HG03280 (cell line): ENCODE results near the gene RASL12.
"Not testable (repeated sequence)": the region's sequence is repeated elsewhere in the genome, so short reads cannot be mapped to it uniquely, and the experiment has no call there.

ENCODE experiments used
- ATAC-seq: cut with Tn5 transposase; IDR thresholded peaks from one replicate; pipeline ENCODE4 v1.9.1; 2021; ENCODE audit warnings: mild to moderate bottlenecking, moderate library complexity; ENCODE audit not compliant: unreplicated experiment

RASL12 gene

DNA sequence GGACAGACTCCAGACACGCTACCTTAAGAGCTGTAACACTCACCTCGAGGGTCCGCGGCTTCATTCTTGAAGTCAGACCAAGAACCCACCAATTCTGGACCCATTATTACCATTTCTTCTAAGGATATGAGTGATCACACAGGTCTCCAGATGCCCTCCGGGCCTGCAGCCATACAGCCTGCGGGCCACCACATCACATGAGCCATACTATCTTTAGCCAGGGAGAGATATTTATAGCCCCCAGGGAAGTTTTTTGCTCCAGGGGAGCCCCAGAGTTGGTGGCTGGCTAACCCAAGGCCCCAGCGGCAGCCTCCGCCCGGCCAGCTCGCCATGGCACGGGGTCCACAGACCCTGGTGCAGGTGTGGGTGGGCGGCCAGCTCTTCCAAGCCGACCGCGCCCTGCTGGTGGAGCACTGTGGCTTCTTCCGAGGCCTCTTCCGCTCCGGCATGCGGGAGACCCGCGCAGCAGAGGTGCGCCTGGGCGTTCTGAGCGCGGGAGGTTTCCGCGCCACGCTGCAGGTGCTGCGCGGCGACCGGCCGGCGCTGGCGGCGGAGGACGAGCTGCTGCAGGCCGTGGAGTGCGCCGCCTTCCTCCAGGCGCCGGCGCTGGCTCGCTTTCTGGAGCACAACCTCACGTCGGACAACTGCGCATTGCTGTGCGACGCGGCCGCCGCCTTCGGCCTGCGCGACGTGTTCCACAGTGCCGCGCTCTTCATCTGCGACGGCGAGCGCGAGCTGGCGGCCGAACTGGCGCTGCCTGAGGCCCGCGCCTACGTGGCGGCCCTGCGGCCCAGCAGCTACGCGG lies 8.9 kb upstream of the RASL12 start, which contains the start of gene KBTBD13:
Gene KBTBD13, plus strand, starts transcription at position 261 of the 805 bp plus-strand sequence. Its CDS starts 70 bp downstream, at position 331.
- no peak for ATAC-seq

DNA sequence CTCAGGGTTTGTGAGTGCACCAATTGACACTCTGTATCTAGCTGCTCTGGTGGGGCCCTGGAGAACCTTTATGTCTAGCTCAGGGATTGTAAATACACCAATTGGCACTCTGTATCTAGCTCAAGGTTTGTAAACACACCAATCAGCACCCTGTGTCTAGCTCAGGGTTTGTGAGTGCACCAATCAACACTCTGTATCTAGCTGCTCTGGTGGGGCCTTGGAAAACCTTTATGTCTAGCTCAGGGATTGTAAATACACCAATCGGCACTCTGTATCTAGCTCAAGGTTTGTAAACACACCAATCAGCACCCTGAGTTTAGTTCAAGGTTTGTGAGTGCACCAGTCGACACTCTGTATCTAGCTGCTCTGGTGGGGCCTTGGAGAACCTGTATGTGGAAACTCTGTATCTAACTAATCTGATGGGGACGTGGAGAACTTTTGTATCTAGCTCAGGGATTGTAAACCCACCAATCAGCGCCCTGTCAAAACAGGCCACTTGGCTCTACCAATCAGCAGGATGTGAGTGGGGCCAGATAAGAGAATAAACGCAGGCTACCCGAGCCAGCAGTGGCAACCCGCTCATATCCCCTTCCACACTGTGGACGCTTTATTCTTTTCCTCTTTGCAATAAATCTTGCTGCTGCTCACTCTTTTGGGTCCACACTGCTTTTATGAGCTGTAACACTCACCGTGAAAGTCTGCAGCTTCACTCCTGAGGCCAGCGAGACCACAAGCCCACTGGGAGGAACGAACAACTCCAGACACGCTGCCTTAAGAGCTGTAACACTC lies 8.0 kb upstream of the RASL12 start:
- not testable (repeated sequence) for ATAC-seq

DNA sequence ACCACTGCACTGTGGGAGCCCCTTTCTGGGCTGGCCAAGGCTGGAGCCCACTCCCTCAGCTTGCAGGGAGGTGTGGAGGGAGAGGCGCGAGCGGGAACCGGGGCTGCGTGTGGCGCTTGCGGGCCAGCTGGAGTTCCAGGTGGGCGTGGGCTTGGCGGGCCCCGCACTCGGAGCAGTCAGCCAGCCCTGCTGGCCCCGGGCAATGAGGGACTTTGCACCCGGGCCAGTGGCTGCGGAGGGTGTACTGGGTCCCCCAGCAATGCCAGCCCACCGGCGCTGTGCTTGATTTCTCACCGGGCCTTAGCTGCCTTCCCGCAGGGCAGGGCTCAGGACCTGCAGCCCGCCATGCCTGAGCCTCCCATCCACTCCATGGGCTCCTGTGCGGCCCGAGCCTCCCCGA lies 7.2 kb upstream of the RASL12 start:
- ATAC-seq, result not testable (repeated sequence)

DNA sequence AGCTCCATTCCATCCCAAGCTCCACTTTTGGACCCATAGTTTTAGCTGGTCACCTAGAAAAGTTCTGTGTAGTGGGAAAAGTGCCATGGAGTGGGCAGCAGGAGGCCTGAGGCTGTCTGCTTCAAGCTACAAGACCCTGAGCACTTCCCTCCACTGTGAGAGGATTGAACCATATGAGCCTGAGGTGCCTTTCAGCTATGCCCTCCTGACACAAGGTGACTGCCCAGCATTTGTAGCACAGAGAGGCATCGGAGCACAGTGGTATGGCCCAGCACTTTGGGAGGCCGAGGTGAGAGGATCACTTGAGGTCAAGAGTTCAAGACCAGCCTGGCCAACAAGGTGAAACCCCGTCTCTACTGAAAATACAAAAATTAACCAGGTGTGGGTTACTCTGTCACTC lies 4.8 kb upstream of the RASL12 start:
- no peak for ATAC-seq

DNA sequence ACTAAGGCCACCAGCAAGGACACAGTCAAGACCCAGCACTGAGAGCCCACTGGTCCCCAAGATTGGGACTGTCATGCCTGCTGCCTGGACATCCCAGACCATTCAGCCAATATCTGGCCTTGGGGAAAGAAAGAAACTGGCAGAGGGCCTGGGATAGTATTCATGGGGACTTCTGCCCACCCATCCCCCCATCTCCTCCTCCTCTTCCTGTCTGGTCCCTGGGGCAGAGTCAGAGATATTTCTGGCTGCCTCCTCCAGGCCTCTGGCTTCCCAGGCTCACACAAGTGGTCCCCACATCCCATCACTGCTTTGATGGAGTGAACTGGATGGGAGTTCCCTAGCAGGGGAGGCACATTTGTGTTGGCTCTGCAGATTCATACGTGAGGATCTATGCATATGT lies 4.2 kb upstream of the RASL12 start:
- ATAC-seq, result no peak

DNA sequence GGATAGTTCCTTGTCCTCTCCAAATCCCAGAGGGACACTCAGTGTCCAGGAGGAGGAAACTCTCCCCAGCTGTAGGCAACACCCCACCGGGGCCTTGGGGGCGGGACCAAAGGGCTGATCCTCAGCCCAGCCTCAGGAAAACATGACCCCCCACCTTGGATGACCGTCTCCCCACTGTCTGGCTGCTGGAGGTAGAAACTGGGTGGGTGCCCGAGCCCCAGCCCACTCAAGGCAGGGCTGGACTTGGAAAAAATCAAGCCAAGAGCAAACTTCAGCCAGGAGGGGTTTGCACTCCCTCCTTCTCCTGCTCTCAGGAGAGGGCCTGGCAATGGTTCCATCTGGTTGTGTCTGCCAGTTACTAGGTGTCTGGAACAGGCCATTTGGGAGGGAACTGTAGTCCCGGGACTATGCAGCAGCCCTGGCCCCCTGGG lies 3.6 kb upstream of the RASL12 start:
- ATAC-seq, result no peak

DNA sequence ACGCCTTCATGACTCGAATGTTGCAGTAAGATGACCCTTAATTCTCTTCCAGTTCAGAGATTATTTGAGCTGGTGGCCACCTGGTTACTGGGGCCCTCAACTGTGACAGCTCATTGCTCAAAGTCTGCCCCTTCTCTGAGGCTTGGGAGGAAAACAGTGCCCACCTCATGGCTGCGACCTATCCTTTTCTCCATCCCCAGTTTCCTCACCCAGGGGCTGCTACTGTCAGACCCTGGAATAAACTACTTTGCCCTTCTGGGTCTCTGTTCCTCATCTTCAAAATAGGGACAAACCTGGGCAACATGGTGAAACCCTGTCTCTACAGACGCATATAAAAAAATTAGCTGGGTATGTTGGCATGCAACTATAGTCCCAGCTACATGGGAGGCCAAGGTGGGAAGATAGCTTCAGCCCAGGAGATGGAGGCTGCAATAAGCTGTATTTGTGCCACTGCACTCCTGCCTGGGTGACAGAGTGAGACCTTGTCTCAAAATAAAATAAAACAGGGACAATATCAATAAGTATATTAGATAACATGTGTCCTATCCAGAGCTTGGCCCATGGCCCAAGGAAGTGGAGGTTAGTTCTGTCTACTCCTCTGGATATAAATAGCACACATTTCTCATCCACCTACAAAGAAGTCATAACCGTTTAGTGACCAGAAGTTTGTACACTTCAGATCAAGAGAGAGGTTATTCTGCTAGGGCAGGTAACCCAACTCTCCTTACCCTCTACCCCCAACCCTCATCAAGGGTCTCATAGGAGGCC lies 2.2 kb upstream of the RASL12 start:
- ATAC-seq, result no peak

DNA sequence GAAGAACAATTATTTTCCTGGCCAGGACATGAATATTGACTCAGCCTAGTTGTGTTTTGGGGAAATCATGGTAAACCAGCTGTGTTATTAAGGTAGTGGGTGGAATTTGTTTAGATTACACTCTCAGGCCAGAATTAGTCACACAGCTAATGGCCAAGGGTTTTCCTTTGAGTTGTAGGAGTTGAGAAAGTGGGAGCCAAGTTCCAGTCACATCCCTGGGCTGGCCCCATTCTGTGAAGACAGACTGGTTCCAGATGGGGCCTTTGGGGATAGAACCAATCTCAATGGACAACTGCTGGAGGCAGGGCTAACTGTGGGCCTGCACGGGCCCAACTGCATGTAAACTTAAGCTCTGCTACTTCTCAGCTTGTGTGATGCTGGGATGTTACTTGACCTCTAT lies 1.4 kb upstream of the RASL12 start:
- no peak for ATAC-seq

DNA sequence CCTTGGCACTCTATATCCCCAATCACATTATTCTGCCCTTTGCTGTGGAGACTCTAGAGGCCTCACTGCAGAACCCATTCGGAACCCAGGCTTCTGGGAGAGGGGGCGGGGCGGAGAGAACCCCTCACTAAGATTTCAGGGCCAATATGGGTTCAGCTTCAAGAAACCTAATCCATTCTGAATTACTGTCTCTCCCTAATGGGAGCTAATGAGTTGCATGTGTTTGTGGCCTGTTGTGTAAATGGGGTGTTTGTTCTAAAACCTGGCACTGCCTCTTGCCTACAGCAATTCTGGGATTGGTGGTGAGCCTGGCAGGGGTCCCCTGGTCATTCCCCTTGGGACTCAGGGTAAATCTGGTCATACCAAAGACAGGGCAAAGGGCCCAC lies 605 bp upstream of the RASL12 start:
- ATAC-seq, result no peak

DNA sequence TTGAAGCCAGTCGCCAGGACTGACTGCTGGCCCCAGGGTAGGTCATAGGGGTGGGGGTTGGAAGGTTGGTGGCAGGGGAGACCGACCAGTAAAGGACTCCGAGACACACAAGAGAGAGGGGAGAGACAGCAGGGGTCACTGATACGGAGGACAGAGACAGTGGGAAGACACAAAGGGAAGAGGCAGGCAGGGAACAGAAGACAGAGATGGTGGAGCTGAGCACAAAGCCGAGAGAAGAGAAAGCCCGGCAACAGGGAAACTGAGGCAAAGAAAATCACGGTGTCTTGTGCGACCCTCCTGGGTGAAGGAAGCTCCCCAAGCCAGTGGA lies 510 bp downstream of the RASL12 start:
- no peak for ATAC-seq

DNA sequence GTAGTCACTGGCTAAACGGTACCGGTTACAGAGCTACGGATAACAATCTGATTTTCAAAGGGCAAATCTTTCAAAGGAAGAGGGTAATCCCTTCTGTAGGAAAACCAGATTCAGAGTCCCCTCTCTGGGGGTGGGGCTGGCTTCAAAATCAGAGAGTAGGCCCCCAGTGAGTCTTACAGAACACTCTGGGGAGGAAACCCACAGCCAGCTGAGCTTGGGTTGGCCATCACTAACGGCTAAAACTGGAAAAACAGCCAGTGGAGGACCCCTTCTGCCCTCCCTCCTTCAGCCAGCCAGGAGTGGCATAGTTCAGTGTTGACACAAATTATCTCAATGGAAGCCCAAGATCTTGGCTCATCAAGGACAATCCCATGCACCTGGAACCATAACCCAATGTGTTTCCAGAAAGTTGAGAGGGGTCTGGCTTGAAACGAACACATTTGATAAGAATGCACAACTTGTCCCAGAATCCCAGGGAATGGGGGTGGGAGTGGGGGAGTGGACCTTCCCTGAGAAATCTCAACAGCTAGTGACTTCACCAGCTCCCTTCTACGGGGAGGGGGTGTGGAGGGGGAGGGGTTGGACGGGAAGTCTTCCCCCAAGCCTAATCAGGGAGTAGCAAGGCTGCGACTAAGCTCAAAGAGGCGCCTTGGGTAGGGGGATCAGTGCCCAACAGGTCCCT lies 1.0 kb downstream of the RASL12 start:
- no peak for ATAC-seq

DNA sequence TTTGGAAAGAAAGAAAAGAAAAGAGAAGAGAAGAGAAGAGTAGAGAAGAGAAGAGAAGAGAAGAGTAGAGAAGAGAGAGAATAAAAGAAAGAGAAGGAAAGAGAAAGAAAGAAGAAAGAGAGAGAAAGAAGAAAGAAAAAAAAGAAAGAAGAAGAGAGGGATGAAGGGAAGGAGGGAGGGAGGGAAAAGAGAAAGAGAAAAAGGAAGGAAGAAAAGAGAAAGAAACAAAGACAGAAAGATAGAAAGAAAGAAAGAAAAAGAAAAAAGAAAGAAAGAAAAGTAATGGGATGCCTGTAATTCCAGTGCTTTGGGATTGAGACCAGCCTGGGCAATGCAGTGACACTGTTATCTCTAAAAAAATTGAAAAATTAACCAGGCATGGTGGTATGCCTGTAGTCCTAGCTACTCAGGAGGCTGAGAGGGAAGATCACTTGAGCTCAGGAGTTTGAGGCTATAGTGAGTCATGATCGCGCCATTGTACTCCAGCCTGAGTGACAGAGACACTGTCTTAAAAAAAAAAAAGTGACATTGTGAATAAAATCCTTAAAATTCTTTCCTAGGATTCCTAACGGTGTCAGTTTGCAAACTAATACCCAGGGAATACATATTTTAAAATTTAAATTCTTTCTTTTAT lies 1.7 kb downstream of the RASL12 start:
- ATAC-seq, result no peak

DNA sequence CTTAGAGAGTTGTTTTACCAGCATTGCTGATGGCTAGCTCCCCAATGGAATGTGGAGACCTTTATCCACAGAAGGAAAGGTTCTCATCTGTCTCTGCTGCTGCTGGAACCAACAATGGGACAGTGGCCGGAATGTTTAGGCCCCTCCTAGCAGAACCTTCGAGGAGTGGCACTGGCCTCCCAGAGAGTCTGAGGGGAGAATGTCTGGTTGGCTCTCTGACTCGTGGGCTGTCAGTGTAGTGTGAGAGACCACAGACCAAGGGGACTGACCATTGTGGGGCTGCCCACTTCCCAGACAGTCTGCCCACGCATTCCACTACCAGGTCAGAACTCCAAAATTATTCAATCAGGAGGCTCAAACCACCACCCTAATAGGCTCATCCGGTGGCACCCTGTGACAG lies 5.1 kb downstream of the RASL12 start:
- ATAC-seq, result no peak

DNA sequence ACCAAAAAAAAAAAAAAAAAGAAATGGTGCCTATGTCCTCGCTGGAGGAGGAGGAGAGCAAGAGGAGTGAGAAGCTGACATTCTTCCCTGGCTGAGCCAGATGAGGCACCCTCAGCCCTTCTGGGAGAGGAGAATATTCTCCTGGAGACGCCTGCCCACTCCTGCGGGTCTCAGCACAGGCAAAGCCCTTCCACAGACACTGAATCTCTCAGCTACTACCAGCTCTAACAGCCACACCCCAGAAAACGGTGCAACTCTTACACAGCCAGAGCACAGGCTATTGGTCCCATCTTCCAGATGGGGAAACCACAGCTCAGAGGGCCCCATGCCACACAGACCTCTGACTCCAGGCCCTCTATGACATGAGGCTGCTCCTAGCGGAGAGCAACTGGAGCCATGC lies 5.7 kb downstream of the RASL12 start:
- ATAC-seq, result no peak

DNA sequence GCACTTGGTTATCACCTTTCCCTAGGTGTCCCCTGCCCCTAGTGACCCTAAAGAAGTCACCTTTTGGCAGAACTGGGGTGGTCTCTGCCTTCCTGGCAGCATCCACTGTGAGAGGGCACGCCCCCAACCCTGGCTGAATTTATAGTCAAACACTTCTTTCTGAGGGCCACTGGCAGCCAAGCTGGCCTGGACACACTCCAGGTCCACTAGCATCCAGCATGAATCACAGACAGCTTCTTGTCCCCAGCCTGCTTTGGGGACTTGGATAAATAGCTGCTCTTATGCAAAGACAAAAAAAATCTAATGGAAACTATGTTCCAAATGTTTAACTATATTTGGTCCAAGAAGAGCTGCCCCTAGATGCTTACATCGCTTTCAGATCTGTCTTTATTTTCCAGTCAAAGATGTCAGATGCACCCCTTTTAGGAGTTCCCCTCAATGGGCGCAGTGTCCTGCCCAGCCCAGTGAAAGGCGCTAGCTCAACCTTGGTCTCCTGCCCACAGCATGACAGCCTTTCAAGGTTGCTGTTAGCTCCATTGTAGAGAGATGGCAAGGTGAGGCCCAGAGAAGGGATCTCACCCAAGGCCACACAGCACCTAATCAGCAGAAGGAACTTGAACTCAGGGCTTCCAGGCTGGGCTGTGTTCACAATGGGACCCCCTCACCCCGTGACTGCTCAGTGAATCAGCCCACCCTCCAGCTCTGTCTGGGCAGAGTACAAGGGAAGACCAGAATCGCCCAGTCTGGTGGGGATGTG lies 7.0 kb downstream of the RASL12 start:
- no peak for ATAC-seq

DNA sequence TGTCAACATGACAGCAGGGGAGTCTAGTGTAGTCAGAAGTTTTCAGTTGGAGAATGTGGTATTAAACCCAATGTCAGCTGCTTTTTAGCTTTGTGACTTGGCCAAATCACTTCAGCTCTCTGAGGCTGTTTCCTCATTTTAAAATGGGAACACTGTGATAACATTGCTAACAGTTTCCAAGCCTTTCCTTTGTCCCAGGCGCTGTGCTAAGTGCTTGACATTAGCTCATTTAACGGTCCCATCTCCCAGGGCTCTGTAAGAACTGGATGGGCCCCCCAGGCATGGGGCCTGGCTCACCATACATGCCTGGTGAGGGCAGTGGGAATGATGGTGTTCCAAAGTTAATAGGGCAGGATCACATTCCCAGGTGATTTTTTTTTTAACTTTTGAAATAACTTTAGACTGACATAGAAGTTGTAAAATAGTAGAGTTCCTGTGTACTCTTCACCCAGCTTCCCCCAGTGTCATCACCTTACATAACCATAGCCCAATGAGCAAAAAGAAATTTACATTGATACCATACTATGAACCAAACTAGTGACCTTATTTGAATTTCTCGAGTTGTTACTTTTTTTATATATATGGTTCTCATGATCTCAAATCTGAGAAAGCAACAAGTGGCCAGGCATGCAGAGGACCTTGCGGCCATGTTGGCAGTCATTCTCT lies 7.7 kb downstream of the RASL12 start:
- ATAC-seq, result no peak

DNA sequence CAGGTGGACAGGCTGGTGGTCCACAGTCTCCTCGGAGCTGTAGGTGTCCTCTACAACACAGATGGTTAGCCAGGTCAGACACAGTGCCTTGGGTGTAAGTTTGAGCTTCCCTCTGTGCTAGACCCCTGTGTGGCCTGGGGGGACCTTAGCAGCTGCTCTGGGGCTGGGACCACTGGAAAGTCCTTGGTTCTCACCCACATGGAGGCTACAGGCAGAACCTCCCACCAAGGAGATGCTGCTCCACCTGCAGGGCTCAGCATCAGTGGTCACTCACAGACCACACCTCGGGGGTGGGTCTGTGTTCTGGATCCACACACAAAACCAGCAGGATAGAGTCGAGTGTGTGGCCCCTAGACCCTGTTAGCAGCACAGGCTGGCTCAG lies 8.4 kb downstream of the RASL12 start:
- ATAC-seq, result no peak

DNA sequence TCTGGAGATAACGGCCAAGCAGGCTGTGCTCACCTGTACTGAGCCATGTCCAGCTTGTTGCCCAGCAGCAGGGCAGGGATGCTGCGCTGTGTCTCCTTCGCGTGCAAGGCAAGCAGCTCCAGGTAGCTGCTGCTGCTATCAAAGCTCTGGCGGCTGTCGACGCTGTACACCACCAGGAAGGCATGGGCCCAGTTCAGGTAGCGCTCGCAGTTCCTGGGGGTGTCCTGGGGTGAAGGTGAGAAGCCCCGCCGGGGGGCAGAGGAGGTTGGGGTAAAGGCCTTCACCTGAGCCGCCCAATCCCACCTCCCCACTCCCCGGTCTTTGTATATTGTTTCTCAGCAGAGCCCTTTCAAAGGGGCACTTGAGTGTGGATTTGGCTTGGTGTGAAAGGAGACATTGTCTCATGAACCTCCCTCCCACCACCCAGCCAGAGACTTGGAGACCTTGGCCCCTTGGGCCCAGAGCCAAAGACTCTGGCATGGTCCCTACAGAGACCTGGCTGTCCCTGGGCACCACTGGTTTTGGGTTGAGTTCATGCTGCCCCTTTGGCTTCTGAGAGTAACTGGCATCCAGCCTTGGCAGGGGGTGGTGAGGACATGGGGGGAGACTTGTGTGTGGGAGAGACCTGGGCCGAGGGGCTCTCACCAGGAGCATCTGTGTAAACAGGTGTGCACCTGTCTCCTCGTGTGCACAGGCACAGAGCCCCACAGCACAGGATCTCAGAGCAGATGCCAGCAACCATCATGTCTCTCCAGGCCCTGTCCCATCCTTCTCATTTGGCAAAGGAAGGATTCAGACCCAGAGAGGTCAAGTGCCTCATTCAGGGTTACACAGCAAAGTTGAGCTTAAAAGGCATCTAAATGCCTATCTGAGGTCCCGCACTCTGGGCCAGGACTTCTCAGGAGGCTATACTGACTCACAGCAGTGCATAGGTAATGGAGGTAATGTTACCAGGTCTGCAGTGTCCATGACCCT lies 9.1 kb downstream of the RASL12 start:
- ATAC-seq, result no peak
